ENCODE data around the gene EXOSC2. TPM values are rescaled to one million over a fixed set of nuclear protein-coding genes. Genes with fewer than 3 reads are reported as not detected.

EXOSC2 gene
- total and polyA plus RNA-seq, 2 of the 13 experiments (the other 11 are each of a cell fraction or from before 2014, with no cell fraction given) = 27.5 to 63.8 TPM

DNA sequence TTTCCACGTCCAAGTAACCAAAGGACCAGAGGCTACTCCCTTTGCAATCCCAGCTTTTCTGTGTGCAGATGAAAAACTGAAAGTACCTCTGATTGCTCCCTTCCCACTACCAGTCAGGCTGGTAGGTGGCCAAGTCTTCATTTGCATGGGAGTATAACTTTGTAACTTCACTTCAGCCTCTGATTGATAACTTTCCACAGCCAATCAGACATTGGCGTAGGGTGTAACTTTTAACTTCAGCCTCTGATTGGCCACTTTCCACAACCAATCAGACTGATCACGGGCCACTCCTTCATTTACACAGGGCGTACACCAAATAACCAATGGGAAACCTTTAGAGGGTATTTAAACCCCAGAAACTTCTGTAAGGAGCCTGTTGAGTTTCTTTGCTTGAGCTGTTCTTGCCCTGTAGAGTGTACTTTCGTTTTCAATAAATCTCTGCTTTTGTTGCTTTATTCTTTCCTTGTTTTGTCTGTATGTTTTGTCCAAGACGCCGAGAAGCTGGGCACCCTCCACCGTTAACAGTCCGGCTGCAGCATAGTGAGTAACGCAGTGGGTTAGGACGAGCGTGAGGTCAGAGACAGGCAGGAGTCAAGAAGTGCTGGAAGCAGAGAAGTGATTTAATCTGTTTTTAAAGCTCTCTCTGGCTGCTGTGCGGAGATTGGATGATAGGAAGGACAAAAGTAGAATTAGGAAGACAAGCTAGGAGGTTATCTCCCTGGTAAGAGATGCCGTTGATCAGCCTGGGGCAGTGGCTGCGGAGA lies 3.5 kb upstream of the EXOSC2 start (continued):
- TF ChIP-seq RXRB (CRISPR knock-in tag; IDR thresholded peaks at IDR 0.05; ENCODE audit: borderline replicate concordance) = no peak; the same call in 1 of the 2 replicates
- TF ChIP-seq ZNF33A (CRISPR knock-in tag; IDR thresholded peaks at IDR 0.05; ENCODE audit: borderline replicate concordance) = no peak
- TF ChIP-seq ZNF350 (CRISPR knock-in tag; IDR thresholded peaks at IDR 0.05; ENCODE audit: borderline replicate concordance, low read depth) = no peak
- TF ChIP-seq ZNF691 (CRISPR knock-in tag; IDR thresholded peaks at IDR 0.05; ENCODE audit: borderline replicate concordance, low read depth) = no peak
- 0 out of 2 replicates have a peak, but pooled peaks have one; percentile 59 for TF ChIP-seq SMAD3 (CRISPR knock-in tag; IDR thresholded peaks at IDR 0.05)
- TF ChIP-seq, protein P1, sequence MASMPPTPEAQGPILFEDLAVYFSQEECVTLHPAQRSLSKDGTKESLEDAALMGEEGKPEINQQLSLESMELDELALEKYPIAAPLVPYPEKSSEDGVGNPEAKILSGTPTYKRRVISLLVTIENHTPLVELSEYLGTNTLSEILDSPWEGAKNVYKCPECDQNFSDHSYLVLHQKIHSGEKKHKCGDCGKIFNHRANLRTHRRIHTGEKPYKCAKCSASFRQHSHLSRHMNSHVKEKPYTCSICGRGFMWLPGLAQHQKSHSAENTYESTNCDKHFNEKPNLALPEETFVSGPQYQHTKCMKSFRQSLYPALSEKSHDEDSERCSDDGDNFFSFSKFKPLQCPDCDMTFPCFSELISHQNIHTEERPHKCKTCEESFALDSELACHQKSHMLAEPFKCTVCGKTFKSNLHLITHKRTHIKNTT (CRISPR knock-in tag; IDR thresholded peaks at IDR 0.05) = no peak
- TF ChIP-seq GPN1 (CRISPR knock-in tag; IDR thresholded peaks at IDR 0.05; ENCODE audit: borderline replicate concordance) = no peak
- no peak for TF ChIP-seq ATF2 (CRISPR knock-in tag; IDR thresholded peaks at IDR 0.05)
- TF ChIP-seq ZBTB7A (CRISPR knock-in tag; IDR thresholded peaks at IDR 0.05) = no peak
- no peak for TF ChIP-seq RAD51 (IDR thresholded peaks at IDR 0.05; ENCODE audit: borderline replicate concordance)
- no peak for TF ChIP-seq GTF2F1 (IDR thresholded peaks at IDR 0.05; ENCODE audit: low read length)
- no peak for TF ChIP-seq ZNF232 (CRISPR knock-in tag; IDR thresholded peaks at IDR 0.05; ENCODE audit: borderline replicate concordance)
- no peak for TF ChIP-seq SNAI1 (CRISPR knock-in tag; IDR thresholded peaks at IDR 0.05; ENCODE audit: borderline replicate concordance)
- TF ChIP-seq DR1 (CRISPR knock-in tag; IDR thresholded peaks at IDR 0.05) = peak; percentile 91
- no peak for TF ChIP-seq ZNF18 (CRISPR knock-in tag; IDR thresholded peaks at IDR 0.05; ENCODE audit: insufficient replicate concordance)
- TF ChIP-seq FUBP1 (CRISPR knock-in tag; IDR thresholded peaks at IDR 0.05; ENCODE audit: borderline replicate concordance) = no peak
- TF ChIP-seq ZNF12 (CRISPR knock-in tag; IDR thresholded peaks at IDR 0.05) = no peak
- no peak for TF ChIP-seq ZNF781 (CRISPR knock-in tag; IDR thresholded peaks at IDR 0.05; ENCODE audit: borderline replicate concordance, not compliant biosample characterization)
- TF ChIP-seq MEIS1 (CRISPR knock-in tag; IDR thresholded peaks at IDR 0.05; ENCODE audit: borderline replicate concordance) = 0 out of 2 replicates have a peak, but pooled peaks have one; percentile 44
- TF ChIP-seq MBD4 (IDR thresholded peaks at IDR 0.05; ENCODE audit: borderline replicate concordance, low read length) = no peak
- no peak for TF ChIP-seq ZSCAN21 (CRISPR knock-in tag; IDR thresholded peaks at IDR 0.05; ENCODE audit: borderline replicate concordance)
- TF ChIP-seq ELF1 (CRISPR knock-in tag; IDR thresholded peaks at IDR 0.05) = peak; percentile 14; the same call in 1 of the 2 replicates
- no peak for TF ChIP-seq HDAC6 (IDR thresholded peaks at IDR 0.05; ENCODE audit: low read depth, low read length)
